Measurements from ENCODE around the gene ARHGDIB. TPM values are rescaled to one million over a fixed set of nuclear protein-coding genes. Genes with fewer than 3 reads are reported as not detected.

ARHGDIB gene
- total and polyA plus RNA-seq, 2 donors (not counting 1 experiment from before 2014, with no cell fraction given), result 8.3 to 43.7 TPM

- H3K4me2 ChIP-seq (ENCODE audit: extremely low read depth, insufficient read depth, low read length), result no peak overlapping the region
- H3K27me3 ChIP-seq (ENCODE audit: control insufficient read depth, insufficient read depth, low read length), result no peaks in the 10 kb centered on the region
- no peaks in the 10 kb centered on the region for H3K9me3 ChIP-seq (ENCODE audit: control insufficient read depth, insufficient read depth, low read depth, low read length)
- no peak for DNase-seq (ENCODE audit: low read depth in 2 of 2)
- no peak overlapping the region for H3K9ac ChIP-seq (ENCODE audit: insufficient read depth, low read length)
- no peaks in the 10 kb centered on the region for H3K79me2 ChIP-seq (ENCODE audit: control insufficient read depth, insufficient read depth, low read length)
- no peak for TF ChIP-seq CTCF (conservative IDR thresholded peaks at IDR 0.05 in 1 of 2, IDR thresholded peaks at IDR 0.05 in 1 of 2; ENCODE audit: low read depth in 1 of 2, low read length in 2 of 2)
- TF ChIP-seq EZH2 (IDR thresholded peaks at IDR 0.05; ENCODE audit: low read length, missing control alignments), result no peak
- H2AFZ ChIP-seq (ENCODE audit: low read length), result no peak overlapping the region
- no peaks in the 10 kb centered on the region for H3K4me1 ChIP-seq (ENCODE audit: control insufficient read depth, extremely low read depth, insufficient read depth, low read length)
- no peaks in the 10 kb centered on the region for H4K20me1 ChIP-seq (ENCODE audit: control insufficient read depth, extremely low read depth, insufficient read depth, low read length)
- no peak overlapping the region for H3K27ac ChIP-seq (ENCODE audit: insufficient read depth, low read length)
- no peak overlapping the region for H3K4me3 ChIP-seq (replicated peaks in 1 of 4; ENCODE audit: control extremely low read depth in 1 of 4, insufficient read depth in 1 of 4, low read depth in 3 of 4, low read length in 4 of 4)
- H3K36me3 ChIP-seq (ENCODE audit: control insufficient read depth, insufficient read depth, low read length), result no peaks in the 10 kb centered on the region
These were observed 21.6 kb upstream of the ARHGDIB start for GRCh38 chr12:14982991-14983390.

GRCh38 chr12:14982562-14982961, 21.2 kb upstream of the ARHGDIB start:
- Histone ChIP-seq H3K4me2 (ENCODE audit: extremely low read depth, insufficient read depth, low read length) (no peak overlapping the region), H4K20me1 (ENCODE audit: control insufficient read depth, extremely low read depth, insufficient read depth, low read length) (no peaks in the 10 kb centered on the region), H2AFZ (ENCODE audit: low read length) (no peak overlapping the region), H3K4me3 (replicated peaks in 1 of 4; ENCODE audit: control extremely low read depth in 1 of 4, insufficient read depth in 1 of 4, low read depth in 3 of 4, low read length in 4 of 4) (no peak overlapping the region), H3K36me3 (ENCODE audit: control insufficient read depth, insufficient read depth, low read length) (no peaks in the 10 kb centered on the region), H3K79me2 (ENCODE audit: control insufficient read depth, insufficient read depth, low read length) (no peaks in the 10 kb centered on the region), H3K27me3 (ENCODE audit: control insufficient read depth, insufficient read depth, low read length) (no peaks in the 10 kb centered on the region), H3K4me1 (ENCODE audit: control insufficient read depth, extremely low read depth, insufficient read depth, low read length) (no peaks in the 10 kb centered on the region), H3K9ac (ENCODE audit: insufficient read depth, low read length) (no peak overlapping the region), H3K9me3 (ENCODE audit: control insufficient read depth, insufficient read depth, low read depth, low read length) (no peaks in the 10 kb centered on the region), H3K27ac (ENCODE audit: insufficient read depth, low read length) (no peak overlapping the region)
- TF ChIP-seq CTCF (conservative IDR thresholded peaks at IDR 0.05 in 1 of 2, IDR thresholded peaks at IDR 0.05 in 1 of 2; ENCODE audit: low read depth in 1 of 2, low read length in 2 of 2) (no peak), EZH2 (IDR thresholded peaks at IDR 0.05; ENCODE audit: low read length, missing control alignments) (no peak)
- DNase-seq (ENCODE audit: low read depth in 2 of 2), result peak in 1 of 2 donors; percentile 6

GRCh38 chr12:14981049-14981448, 19.6 kb upstream of the ARHGDIB start:
- no peaks in the 10 kb centered on the region for H3K79me2 ChIP-seq (ENCODE audit: control insufficient read depth, insufficient read depth, low read length)
- H3K9ac ChIP-seq (ENCODE audit: insufficient read depth, low read length), result no peak overlapping the region
- H3K4me2 ChIP-seq (ENCODE audit: extremely low read depth, insufficient read depth, low read length), result no peak overlapping the region
- H4K20me1 ChIP-seq (ENCODE audit: control insufficient read depth, extremely low read depth, insufficient read depth, low read length), result no peaks in the 10 kb centered on the region
- TF ChIP-seq CTCF (conservative IDR thresholded peaks at IDR 0.05 in 1 of 2, IDR thresholded peaks at IDR 0.05 in 1 of 2; ENCODE audit: low read depth in 1 of 2, low read length in 2 of 2), result no peak
- no peaks in the 10 kb centered on the region for H3K27me3 ChIP-seq (ENCODE audit: control insufficient read depth, insufficient read depth, low read length)
- H3K36me3 ChIP-seq (ENCODE audit: control insufficient read depth, insufficient read depth, low read length), result no peaks in the 10 kb centered on the region
- no peak overlapping the region for H3K27ac ChIP-seq (ENCODE audit: insufficient read depth, low read length)
- H2AFZ ChIP-seq (ENCODE audit: low read length), result no peak overlapping the region
- H3K4me3 ChIP-seq (replicated peaks in 1 of 4; ENCODE audit: control extremely low read depth in 1 of 4, insufficient read depth in 1 of 4, low read depth in 3 of 4, low read length in 4 of 4), result no peak overlapping the region
- DNase-seq (ENCODE audit: low read depth in 2 of 2), result no peak
- H3K4me1 ChIP-seq (ENCODE audit: control insufficient read depth, extremely low read depth, insufficient read depth, low read length), result no peaks in the 10 kb centered on the region
- H3K9me3 ChIP-seq (ENCODE audit: control insufficient read depth, insufficient read depth, low read depth, low read length), result no peaks in the 10 kb centered on the region

Measured in fibroblast of lung (primary cell).